ENCODE results near the gene TBX3. TPM values are rescaled to one million over a fixed set of nuclear protein-coding genes. Genes with fewer than 3 reads are reported as not detected.

The TBX3 gene
- 14.5 and 22.0 TPM in 2 replicates for total RNA-seq

GRCh38 chr12:114684098-114684869, at the start of gene TBX3:
Gene TBX3 (minus strand): TSS chr12:114684175. CDS start chr12:114683200, 975 bp downstream.

Measured in smooth muscle cell of bladder (primary cell).